GM18498 (cell line): ENCODE measurements around the gene TPTE.
"Not testable (repeated sequence)": the region's sequence is repeated elsewhere in the genome, so short reads cannot be mapped to it uniquely, and the experiment has no call there.

Experiments
- ATAC-seq: cut with Tn5 transposase; IDR thresholded peaks from one replicate; pipeline ENCODE4 v1.9.1; 2021; ENCODE audit warnings: mild to moderate bottlenecking, moderate library complexity; ENCODE audit not compliant: unreplicated experiment

Gene TPTE

GRCh38 chr21:10521091-10521598 is at the start of gene TPTE:
Gene TPTE, plus strand, starts transcription at chr21:10521583. Its CDS starts 17,141 bp downstream, at chr21:10538724.
- ATAC-seq: no peak

- ATAC-seq: not testable (repeated sequence)
Observed at GRCh38 chr21:10471999-10472398, 49.4 kb upstream of the TPTE start.

GRCh38 chr21:10477794-10478193 is 43.6 kb upstream of the TPTE start:
- not testable (repeated sequence) for ATAC-seq

GRCh38 chr21:10479875-10480274 is 41.5 kb upstream of the TPTE start:
- not testable (repeated sequence) for ATAC-seq

GRCh38 chr21:10484864-10485263 is 36.5 kb upstream of the TPTE start:
- not testable (repeated sequence) for ATAC-seq

GRCh38 chr21:10490453-10490852 is 30.9 kb upstream of the TPTE start:
- ATAC-seq: not testable (repeated sequence)

- ATAC-seq: no peak
Observed at GRCh38 chr21:10511116-10511515, 10.3 kb upstream of the TPTE start.

- ATAC-seq: not testable (repeated sequence)
Observed at GRCh38 chr21:10516889-10517288, 4.5 kb upstream of the TPTE start.

- ATAC-seq: not testable (repeated sequence)
Observed at GRCh38 chr21:10517904-10518303, 3.5 kb upstream of the TPTE start.

- not testable (repeated sequence) for ATAC-seq
Observed at GRCh38 chr21:10521835-10522500, 585 bp downstream of the TPTE start.

- no peak for ATAC-seq
Observed at GRCh38 chr21:10539956-10540355, 18.6 kb downstream of the TPTE start.

GRCh38 chr21:10544376-10544775 is 23.0 kb downstream of the TPTE start:
- ATAC-seq: not testable (repeated sequence)

GRCh38 chr21:10547868-10548267 is 26.5 kb downstream of the TPTE start:
- ATAC-seq: not testable (repeated sequence)

GRCh38 chr21:10548331-10548954 is 27.1 kb downstream of the TPTE start:
- not testable (repeated sequence) for ATAC-seq

GRCh38 chr21:10570803-10571202 is 49.4 kb downstream of the TPTE start:
- ATAC-seq: not testable (repeated sequence)

- not testable (repeated sequence) for ATAC-seq
Observed at GRCh38 chr21:10574531-10575310, 53.3 kb downstream of the TPTE start.

GRCh38 chr21:10575311-10575667 is 53.9 kb downstream of the TPTE start:
- no peak for ATAC-seq

GRCh38 chr21:10578910-10579309 is 57.5 kb downstream of the TPTE start:
- not testable (repeated sequence) for ATAC-seq

GRCh38 chr21:10589115-10589514 is 67.7 kb downstream of the TPTE start:
- not testable (repeated sequence) for ATAC-seq

GRCh38 chr21:10607074-10607473 is 85.7 kb downstream of the TPTE start:
- not testable (repeated sequence) for ATAC-seq

GRCh38 chr21:10614285-10614684 is 92.9 kb downstream of the TPTE start:
- ATAC-seq: not testable (repeated sequence)
